GM19455 (cell line): Measurements from ENCODE around the gene STT3A.

ENCODE experiments used
- ATAC-seq: cut with Tn5 transposase; IDR thresholded peaks from one replicate; pipeline ENCODE4 v1.9.1; 2021; ENCODE audit not compliant: unreplicated experiment

Gene STT3A

GRCh38 chr11:125649465-125650166, 57.0 kb downstream of the STT3A start:
- no peak for ATAC-seq

- no peak for ATAC-seq
Measured at GRCh38 chr11:125662689-125663088, 70.0 kb downstream of the STT3A start.

- ATAC-seq = no peak
Measured at GRCh38 chr11:125663910-125664309, 71.3 kb downstream of the STT3A start.

GRCh38 chr11:125667151-125667550, 74.5 kb downstream of the STT3A start:
- no peak for ATAC-seq

- no peak for ATAC-seq
Measured at GRCh38 chr11:125670172-125670571, 77.5 kb downstream of the STT3A start.

GRCh38 chr11:125671561-125671960, 78.9 kb downstream of the STT3A start:
- no peak for ATAC-seq
